HG02970 (cell line): Measurements from ENCODE around the gene DIAPH3.
A peak's percentile ranks its signal among the peaks of the same experiment; 100 is the strongest.
"Not testable (repeated sequence)": the region's sequence is repeated elsewhere in the genome, so short reads cannot be mapped to it uniquely, and the experiment has no call there.

Experiments
- ATAC-seq: cut with Tn5 transposase; IDR thresholded peaks from one replicate; pipeline ENCODE4 v1.9.1; 2021; ENCODE audit warnings: mild to moderate bottlenecking, moderate library complexity, moderate number of reproducible peaks; ENCODE audit not compliant: unreplicated experiment, low FRiP score

Gene DIAPH3, protein sequence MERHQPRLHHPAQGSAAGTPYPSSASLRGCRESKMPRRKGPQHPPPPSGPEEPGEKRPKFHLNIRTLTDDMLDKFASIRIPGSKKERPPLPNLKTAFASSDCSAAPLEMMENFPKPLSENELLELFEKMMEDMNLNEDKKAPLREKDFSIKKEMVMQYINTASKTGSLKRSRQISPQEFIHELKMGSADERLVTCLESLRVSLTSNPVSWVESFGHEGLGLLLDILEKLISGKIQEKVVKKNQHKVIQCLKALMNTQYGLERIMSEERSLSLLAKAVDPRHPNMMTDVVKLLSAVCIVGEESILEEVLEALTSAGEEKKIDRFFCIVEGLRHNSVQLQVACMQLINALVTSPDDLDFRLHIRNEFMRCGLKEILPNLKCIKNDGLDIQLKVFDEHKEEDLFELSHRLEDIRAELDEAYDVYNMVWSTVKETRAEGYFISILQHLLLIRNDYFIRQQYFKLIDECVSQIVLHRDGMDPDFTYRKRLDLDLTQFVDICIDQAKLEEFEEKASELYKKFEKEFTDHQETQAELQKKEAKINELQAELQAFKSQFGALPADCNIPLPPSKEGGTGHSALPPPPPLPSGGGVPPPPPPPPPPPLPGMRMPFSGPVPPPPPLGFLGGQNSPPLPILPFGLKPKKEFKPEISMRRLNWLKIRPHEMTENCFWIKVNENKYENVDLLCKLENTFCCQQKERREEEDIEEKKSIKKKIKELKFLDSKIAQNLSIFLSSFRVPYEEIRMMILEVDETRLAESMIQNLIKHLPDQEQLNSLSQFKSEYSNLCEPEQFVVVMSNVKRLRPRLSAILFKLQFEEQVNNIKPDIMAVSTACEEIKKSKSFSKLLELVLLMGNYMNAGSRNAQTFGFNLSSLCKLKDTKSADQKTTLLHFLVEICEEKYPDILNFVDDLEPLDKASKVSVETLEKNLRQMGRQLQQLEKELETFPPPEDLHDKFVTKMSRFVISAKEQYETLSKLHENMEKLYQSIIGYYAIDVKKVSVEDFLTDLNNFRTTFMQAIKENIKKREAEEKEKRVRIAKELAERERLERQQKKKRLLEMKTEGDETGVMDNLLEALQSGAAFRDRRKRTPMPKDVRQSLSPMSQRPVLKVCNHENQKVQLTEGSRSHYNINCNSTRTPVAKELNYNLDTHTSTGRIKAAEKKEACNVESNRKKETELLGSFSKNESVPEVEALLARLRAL

DNA sequence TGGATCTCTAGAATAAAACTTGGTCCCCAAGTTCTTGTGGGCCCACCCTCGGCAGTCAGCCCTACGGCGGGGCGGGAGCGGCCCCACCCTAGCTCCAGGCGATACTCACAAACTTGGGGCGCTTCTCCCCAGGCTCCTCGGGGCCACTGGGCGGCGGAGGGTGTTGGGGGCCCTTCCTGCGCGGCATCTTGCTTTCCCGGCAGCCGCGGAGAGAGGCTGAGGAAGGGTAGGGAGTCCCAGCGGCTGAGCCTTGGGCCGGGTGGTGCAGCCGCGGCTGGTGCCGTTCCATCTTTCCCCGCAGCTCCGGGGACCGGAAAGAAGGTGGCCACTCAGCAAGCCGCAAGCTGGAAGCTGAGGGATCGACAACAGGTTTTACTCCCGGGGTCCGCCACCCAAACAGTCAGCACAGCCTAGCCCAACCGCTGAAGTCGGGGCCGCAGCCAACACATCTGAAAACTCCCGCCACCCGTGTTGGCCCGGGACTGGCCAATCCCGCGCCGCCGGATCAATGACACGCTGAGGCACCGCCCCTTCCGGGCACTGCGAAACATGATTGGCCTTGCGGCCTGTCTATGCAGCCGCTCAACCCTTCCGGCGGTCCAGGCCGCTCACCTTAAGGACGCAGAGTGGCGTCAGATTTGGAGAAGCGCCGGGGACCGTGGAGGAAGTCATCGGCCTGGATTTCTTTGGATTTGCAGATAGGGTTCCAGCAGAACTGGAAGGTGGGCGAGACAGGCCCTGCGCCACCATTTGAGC is at the start of gene DIAPH3:
Gene DIAPH3, minus strand, starts transcription at position 451 of the 756 bp plus-strand sequence. Its CDS starts 162 bp downstream, at position 289.
- peak; percentile 100 for ATAC-seq

DNA sequence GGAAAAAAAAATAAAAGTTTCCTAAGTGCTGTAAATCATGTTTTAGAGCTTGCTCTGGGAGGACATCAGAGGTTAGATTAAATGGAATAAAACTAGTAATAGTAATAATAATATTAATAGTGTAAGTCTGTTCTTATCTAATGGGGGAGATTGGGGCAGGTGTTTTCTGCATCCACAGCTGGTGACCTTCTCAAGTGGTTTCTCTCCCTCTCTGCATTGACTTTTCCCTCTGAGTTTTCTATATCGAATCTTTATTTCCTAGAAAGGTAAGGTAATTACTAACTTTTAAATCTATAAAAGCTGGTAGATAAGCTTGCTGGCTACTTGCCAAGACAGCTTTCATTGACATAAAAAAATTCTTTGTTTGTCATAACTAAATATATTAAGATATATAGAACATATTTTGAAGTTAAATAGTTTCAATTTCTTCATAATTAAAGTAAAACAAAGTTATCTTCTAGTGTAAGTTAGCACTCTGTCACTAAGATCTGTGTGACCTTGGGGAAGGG is 49.6 kb upstream of the DIAPH3 start:
- no peak for ATAC-seq

- ATAC-seq, result no peak
Measured at GRCh38 chr13:60211548-60211947, 47.8 kb upstream of the DIAPH3 start.

GRCh38 chr13:60210510-60211330 is 47.0 kb upstream of the DIAPH3 start:
- no peak for ATAC-seq

DNA sequence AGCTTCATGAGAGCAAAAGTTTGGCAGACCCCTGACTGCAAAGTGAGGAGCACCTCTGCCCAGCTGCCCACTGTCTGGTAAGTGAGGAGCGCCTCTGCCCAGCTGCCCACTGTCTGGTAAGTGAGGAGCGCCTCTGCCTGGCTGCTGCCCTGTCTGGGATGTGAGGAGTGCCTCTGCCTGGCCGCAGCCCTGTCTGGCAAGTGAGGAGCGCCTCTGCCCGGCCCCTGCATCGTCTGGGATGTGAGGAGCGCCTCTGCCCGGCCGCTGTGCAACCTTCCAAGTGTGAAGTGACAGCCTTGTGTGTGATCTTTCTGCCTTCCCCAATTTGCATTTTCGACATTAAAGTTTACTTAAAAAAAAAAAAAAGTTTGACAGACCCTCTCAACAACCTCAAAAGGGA is 41.8 kb upstream of the DIAPH3 start:
- ATAC-seq, result not testable (repeated sequence)

DNA sequence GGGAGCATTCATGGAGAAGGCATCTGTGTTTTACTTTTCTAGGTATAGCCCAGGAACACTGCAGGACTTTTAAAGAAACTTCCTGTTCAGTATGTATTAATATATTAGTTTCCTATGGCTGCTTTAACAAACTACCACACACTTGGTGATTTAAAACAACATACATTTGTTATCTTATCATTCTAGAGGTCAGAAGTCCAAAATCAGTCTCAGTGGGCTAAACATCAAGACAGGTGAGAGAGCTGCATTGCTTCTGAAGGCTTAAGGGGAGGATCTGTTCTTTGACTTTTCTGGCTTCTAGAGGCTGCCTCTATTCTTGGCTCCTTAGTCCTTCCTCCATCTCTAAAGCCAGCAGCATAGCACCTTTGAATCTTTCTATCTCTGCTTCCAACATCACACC is 37.6 kb upstream of the DIAPH3 start:
- ATAC-seq, result no peak

DNA sequence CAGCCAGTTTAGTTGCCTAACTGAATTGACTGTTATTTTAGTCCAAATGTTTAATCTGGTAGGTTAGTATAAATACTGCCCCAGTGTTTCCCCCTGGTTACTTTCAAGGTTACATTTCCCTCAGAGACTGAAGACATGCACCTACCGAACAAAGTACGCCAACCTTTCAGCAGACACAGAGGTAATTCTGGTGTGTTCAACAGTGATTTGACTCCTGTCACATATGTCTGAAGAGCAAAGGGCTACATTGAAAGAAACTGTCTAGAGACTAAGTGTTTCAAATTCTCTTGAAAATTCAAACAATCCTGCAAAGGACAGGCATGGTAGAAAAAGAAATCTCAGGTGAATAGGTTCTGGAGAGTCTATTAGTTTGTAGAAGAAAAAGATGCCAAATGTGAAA is 32.2 kb upstream of the DIAPH3 start:
- not testable (repeated sequence) for ATAC-seq

- no peak for ATAC-seq
Measured at GRCh38 chr13:60182907-60183306, 19.2 kb upstream of the DIAPH3 start.

DNA sequence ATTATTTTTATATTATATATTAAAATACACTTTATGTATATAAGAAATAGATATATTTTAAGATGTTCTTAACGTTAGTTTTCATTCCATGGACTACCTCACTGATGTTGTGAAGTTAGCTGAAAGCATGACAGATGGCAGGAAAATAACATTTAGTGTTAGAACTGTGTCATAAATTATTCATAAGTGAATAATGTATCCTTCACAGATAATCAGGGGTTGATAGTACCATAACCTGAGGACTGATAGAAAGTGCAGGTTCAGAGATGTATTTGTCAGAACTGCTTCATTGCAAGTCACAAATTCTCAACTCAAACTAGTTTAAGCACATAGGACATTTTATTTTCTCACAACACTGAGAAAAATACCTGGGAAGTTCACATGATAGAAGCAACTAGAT is 14.6 kb upstream of the DIAPH3 start:
- no peak for ATAC-seq

DNA sequence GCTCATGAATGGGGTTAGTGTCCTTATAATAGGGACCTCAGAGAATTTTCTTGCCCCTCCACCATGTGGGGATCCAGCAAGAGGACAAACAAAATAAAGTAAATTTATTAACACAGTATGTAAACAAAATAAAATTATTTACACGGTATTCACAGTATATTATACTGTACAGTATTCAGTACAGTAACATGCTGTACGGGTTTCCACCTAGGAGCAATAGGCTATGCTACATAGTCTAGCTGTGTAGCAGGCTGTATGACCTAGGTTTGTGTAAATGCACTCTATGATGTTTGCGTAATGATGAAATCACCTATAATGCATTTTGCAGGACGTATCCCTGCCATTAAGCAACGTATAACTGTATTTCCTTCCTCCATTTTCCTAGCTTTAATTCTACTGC is 11.8 kb upstream of the DIAPH3 start:
- no peak for ATAC-seq

GRCh38 chr13:60174113-60174512 is 10.4 kb upstream of the DIAPH3 start:
- no peak for ATAC-seq

DNA sequence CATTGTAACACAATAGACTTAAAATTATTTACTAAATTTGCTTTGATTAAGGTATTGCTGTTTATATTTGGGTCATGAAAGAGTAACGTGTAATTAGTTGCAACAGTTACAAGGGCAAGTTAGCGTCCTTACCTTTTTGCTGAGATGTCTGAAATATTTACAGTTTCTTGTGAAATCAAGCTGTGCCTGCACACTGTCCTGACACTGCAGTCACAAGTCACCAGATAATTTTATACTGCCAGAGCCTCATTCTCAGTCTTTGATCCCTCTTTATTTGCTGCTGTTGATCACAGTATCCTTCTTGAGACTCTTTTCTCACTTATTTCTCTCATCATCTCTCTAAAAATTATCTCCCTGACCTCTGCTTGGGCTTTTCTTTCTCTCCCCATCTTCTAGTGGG is 8.4 kb upstream of the DIAPH3 start:
- ATAC-seq, result no peak

DNA sequence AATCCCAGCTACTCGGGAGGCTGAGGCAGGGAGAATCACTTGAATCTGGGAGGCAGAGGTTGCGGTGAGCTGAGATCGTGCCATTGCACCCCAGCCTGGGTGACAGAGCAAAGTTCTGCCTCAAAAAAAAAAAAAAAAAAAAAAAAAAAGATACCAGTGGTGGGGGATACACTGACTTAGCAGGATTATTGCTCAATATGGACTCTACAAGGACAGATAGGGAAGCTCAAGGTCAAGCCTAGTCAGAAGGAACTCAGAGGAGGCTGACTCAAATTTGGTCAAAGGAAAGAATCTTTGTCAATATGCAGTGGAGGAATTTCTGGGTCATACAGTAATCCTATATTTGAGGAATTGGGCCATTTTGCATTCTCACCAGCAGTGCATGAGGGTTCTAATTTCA is 6.7 kb upstream of the DIAPH3 start:
- no peak for ATAC-seq

- ATAC-seq, result no peak
Measured at GRCh38 chr13:60169239-60170031, 5.7 kb upstream of the DIAPH3 start.

- no peak for ATAC-seq
Measured at GRCh38 chr13:60167121-60167520, 3.4 kb upstream of the DIAPH3 start.

GRCh38 chr13:60165391-60166099 is 1.8 kb upstream of the DIAPH3 start:
- no peak for ATAC-seq

- ATAC-seq, result peak; percentile 14
Measured at GRCh38 chr13:60164234-60164889, 634 bp upstream of the DIAPH3 start.
